ENCODE measurements around the gene COG1. TPM values are rescaled to one million over a fixed set of nuclear protein-coding genes. Genes with fewer than 3 reads are reported as not detected.
A peak's percentile ranks its signal among the peaks of the same experiment; 100 is the strongest.

The COG1 gene
- total RNA-seq, 6 experiments from 2014 or later: 10.5 to 24.7 (median 16.9) TPM

GRCh38 chr17:73231841-73232586 is 39.2 kb downstream of the COG1 start:
- WGBS (ENCODE audit: insufficient coverage, low coverage, low lambda C conversion rate, missing lambda C conversion rate): 0% methylated on average over 4 of the region's 63 CpGs
- peak overlapping the region; percentile 68 to 80 (median 76) for H3K27ac ChIP-seq
- peak; percentile 98 for DNase-seq
- intact Hi-C loops (cut with DNase I): loop anchor here in 1 of 2 donors (5.0 kb wide), 1 partner anchor 35 kb away; no protein-coding TSS in a partner anchor
- peaks cover 0 to 16% (median 1%) of the 10 kb centered on the region in 4 donors for H3K36me3 ChIP-seq
- H3K4me1 ChIP-seq: peaks cover 0 to 26% (median 12%) of the 10 kb centered on the region in 4 donors
- peak; percentile 95 to 98 (median 98) for ATAC-seq
- peak overlapping the region; percentile 85 to 99 (median 98) for H3K4me3 ChIP-seq
- peak; percentile 83 for TF ChIP-seq POLR2A (IDR thresholded peaks at IDR 0.05)
- TF ChIP-seq, protein P1, sequence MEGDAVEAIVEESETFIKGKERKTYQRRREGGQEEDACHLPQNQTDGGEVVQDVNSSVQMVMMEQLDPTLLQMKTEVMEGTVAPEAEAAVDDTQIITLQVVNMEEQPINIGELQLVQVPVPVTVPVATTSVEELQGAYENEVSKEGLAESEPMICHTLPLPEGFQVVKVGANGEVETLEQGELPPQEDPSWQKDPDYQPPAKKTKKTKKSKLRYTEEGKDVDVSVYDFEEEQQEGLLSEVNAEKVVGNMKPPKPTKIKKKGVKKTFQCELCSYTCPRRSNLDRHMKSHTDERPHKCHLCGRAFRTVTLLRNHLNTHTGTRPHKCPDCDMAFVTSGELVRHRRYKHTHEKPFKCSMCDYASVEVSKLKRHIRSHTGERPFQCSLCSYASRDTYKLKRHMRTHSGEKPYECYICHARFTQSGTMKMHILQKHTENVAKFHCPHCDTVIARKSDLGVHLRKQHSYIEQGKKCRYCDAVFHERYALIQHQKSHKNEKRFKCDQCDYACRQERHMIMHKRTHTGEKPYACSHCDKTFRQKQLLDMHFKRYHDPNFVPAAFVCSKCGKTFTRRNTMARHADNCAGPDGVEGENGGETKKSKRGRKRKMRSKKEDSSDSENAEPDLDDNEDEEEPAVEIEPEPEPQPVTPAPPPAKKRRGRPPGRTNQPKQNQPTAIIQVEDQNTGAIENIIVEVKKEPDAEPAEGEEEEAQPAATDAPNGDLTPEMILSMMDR (IDR thresholded peaks at IDR 0.05): peak in 3 of 4 donors; percentile 24 to 49 (median 31)
- H3K9me3 ChIP-seq: no peaks in the 10 kb centered on the region
- no peaks in the 10 kb centered on the region for H3K27me3 ChIP-seq

DNA sequence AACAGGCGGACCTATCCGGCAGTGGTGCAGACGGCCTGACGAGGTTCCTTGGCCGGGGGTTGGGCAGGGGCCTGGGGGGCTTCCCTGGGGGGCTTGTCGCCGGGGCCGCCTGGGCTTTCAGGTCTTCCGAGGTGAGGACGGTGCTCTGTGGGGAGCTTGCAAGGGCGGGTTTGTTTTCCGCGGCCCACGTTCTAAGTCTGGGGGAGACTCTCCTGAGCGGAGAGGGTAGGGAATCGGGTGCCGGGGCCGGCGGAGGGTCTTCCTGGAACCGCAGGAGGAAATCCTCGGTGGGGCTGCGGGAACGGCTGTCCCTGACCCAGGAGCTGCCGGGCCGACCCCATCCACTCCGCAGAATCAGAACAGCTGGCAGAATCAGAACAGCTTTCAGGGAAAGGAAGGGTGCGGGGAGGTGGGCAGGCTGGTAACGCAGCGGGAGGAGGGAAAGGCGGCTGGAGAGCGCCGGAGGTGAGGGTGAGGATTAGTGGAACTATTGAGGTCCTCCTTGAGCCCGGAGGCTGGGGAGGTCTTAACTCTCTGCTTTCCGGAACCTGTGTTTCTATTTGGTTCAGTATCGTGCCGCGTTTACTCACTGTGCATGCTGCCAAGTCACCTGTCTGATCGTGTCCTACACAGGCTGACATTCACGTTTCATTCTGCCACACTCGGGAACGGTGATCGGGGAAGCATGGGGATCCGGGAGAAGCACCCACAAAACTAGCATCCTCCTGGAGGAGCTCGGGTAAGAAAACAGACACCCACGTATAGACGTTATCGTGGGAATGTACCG is 39.9 kb downstream of the COG1 start:
- Histone ChIP-seq H3K9me3 (no peaks in the 10 kb centered on the region), H3K27ac (peak overlapping the region; percentile 68 to 80 (median 76)), H3K4me1 (peaks cover 0 to 26% (median 12%) of the 10 kb centered on the region in 4 donors), H3K27me3 (no peaks in the 10 kb centered on the region), H3K36me3 (peaks cover 0 to 16% (median 2%) of the 10 kb centered on the region in 4 donors), H3K4me3 (peak overlapping the region; percentile 85 to 99 (median 98))
- TF ChIP-seq POLR2A (IDR thresholded peaks at IDR 0.05): no peak
- TF ChIP-seq, protein P1 (IDR thresholded peaks at IDR 0.05): no peak
- intact Hi-C loops (cut with DNase I): loop anchor here in 1 of 2 donors (5.0 kb wide), 1 partner anchor 35 kb away; no protein-coding TSS in a partner anchor
- WGBS (ENCODE audit: insufficient coverage, low coverage, low lambda C conversion rate, missing lambda C conversion rate): 1% methylated on average over 29 of the region's 48 CpGs
- ATAC-seq (peak; percentile 23 to 47 (median 30)), DNase-seq (peak; percentile 39 to 68 (median 56))

DNA sequence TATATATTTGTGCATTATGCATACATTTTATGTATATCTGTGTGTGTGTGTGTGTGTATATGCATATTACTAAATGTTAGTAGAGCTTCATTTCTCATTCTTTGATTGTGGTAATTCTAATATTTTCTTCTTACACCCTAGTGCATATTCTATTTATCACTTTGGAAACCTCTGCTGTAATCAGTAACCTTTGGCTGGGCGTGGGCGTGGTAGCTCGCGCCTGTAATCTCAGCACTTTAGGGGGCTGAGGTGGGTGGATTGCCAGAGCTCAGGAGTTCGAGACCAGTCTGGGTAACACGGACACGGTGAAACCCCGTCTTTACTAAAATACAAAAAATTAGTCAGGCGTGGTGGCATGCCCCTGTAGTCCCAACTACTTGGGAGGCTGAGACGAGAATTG is 41.9 kb downstream of the COG1 start:
- intact Hi-C loops (cut with DNase I): loop anchor here in 1 of 2 donors (5.0 kb wide), 1 partner anchor 37 kb away; no protein-coding TSS in a partner anchor

DNA sequence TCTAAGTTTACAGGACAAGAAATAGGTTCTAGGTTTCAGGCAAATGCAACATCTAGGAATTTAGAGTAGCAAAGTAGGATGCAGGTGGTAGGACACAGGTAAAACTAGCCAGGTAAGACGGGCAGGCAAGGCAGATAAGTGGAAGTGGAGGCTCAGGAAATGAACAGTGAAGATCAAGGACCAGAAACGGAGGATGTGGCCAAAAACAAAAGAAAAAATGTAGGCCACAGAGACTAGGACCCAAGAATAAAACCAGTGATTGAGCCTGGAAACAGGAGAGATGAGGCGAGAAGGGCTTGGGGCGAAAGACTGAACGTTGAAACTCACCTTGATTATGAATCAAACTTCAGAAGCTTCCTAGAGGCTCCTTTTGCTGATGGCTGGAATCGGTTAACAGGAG is 44.9 kb downstream of the COG1 start:
- Histone ChIP-seq H3K27me3 (no peaks in the 10 kb centered on the region), H3K4me1 (peaks cover 0 to 2% (median 0%) of the 10 kb centered on the region in 4 donors), H3K4me3 (no peak overlapping the region), H3K27ac (no peak overlapping the region), H3K36me3 (peaks cover 0 to 16% (median 5%) of the 10 kb centered on the region in 4 donors), H3K9me3 (no peaks in the 10 kb centered on the region)
- no peak for ATAC-seq
- intact Hi-C loops (cut with DNase I): no loop called here
- WGBS (ENCODE audit: insufficient coverage, low coverage, low lambda C conversion rate, missing lambda C conversion rate): 68% methylated on average over 6 of the region's 6 CpGs
- DNase-seq: no peak
- no peak for TF ChIP-seq POLR2A (IDR thresholded peaks at IDR 0.05)
- TF ChIP-seq, protein P1 (IDR thresholded peaks at IDR 0.05): no peak

More for the DNA sequence above, 41.9 kb downstream of the COG1 start:
- DNase-seq (no peak), ATAC-seq (no peak)
- TF ChIP-seq POLR2A (IDR thresholded peaks at IDR 0.05): no peak
- TF ChIP-seq, protein P1 (IDR thresholded peaks at IDR 0.05): no peak
- Histone ChIP-seq H3K36me3 (peaks cover 0 to 16% (median 3%) of the 10 kb centered on the region in 4 donors), H3K9me3 (no peaks in the 10 kb centered on the region), H3K27me3 (no peaks in the 10 kb centered on the region), H3K4me3 (no peak overlapping the region), H3K27ac (no peak overlapping the region), H3K4me1 (peaks cover 0 to 8% (median 5%) of the 10 kb centered on the region in 4 donors)
- 45% methylated on average over 10 of the region's 10 CpGs for WGBS (ENCODE audit: insufficient coverage, low coverage, low lambda C conversion rate, missing lambda C conversion rate)
